Endothelial cell of umbilical vein (primary cell): Measurements from ENCODE around the gene ZNF438. TPM values are rescaled to one million over a fixed set of nuclear protein-coding genes. Genes with fewer than 3 reads are reported as not detected.

ENCODE experiments used
- BruUV-seq: library from RNA; stranded (reverse); fragments of 400-500 nt; replicated peaks from 2 replicates; lab custom pipeline; 2021; lab: Mats Ljungman, UMichigan
- CTCF ChIA-PET: fragments of 300-600, 350-600 bp; sonication (Branson Sonifier 250); formaldehyde crosslinking; loops from one replicate; lab custom pipeline; 2021; ENCODE audit warnings: antibody characterized with exemption, inconsistent platforms; lab: Charles Lee
- POLR2A ChIA-PET: fragments of 300-600, 350-600 bp; sonication (Branson Sonifier 250); formaldehyde crosslinking; loops from one replicate; lab custom pipeline; 2021; ENCODE audit warnings: antibody characterized with exemption, inconsistent platforms; lab: Charles Lee
- DNase-seq: peaks from one replicate; pipeline ENCODE4 v3.0.0-alpha.2; 2011; ENCODE audit warnings: low read depth, low spot score
- FAIRE-seq: peaks from 2 replicates; lab custom pipeline; 2011; peaks lifted over from hg19 to GRCh38; lab: Jason Lieb, UNC
- H2AFZ ChIP-seq: 2 replicates; pipeline ENCODE4 v1.6.0; 2012; ENCODE audit warnings: low read depth, low read length, control low read depth, inconsistent platforms
- H3K27ac ChIP-seq: 2 replicates; pipeline ENCODE4 v1.5.1; 2011; ENCODE audit warnings: low read depth, mild to moderate bottlenecking, control low read depth, low read length, moderate library complexity; ENCODE audit not compliant: insufficient read depth
- H3K27me3 ChIP-seq, 2 experiments: 2 replicates each; pipeline versions ENCODE4 v1.6.0 to v1.6.1; 2011; ENCODE audit warnings: low read length in 2 of 2, mixed read lengths in 1 of 2; ENCODE audit not compliant: control insufficient read depth in 2 of 2, insufficient read depth in 2 of 2
- H3K36me3 ChIP-seq, 2 experiments: 2 replicates in 1 of 2; 3 replicates in 1 of 2; pipeline ENCODE4 v1.5.1; 2011; ENCODE audit warnings: low read length in 2 of 2, mild to moderate bottlenecking in 1 of 2, moderate library complexity in 1 of 2; ENCODE audit not compliant: control insufficient read depth in 2 of 2, insufficient read depth in 2 of 2; ENCODE audit errors: extremely low read depth in 1 of 2
- H3K4me1 ChIP-seq: 3 replicates; pipeline ENCODE4 v1.5.1; 2011; ENCODE audit warnings: mild to moderate bottlenecking, low read length; ENCODE audit not compliant: control insufficient read depth, insufficient read depth; ENCODE audit errors: extremely low read depth
- H3K4me2 ChIP-seq: 2 replicates; pipeline ENCODE4 v1.6.1; 2011; ENCODE audit warnings: low read length, control low read depth, mixed read lengths; ENCODE audit not compliant: insufficient read depth
- H3K4me3 ChIP-seq, 3 experiments: fragments of 200-600 bp in 1 of 3; sonication (generic), shearing (Covaris generic) in 1 of 3; replicated peaks in 1 of 3; 2 replicates each; pipeline ENCODE4 v1.5.1; 2011 to 2016; ENCODE audit warnings: control low read depth in 3 of 3, low read length in 3 of 3, mild to moderate bottlenecking in 2 of 3, inconsistent platforms in 1 of 3, low read depth in 1 of 3, moderate library complexity in 1 of 3; ENCODE audit not compliant: insufficient read depth in 1 of 3
- H3K79me2 ChIP-seq: 2 replicates; pipeline ENCODE4 v1.6.0; 2012; ENCODE audit warnings: low read length, inconsistent platforms; ENCODE audit not compliant: control insufficient read depth, insufficient read depth
- H3K9ac ChIP-seq: replicated peaks from 2 replicates; pipeline ENCODE3; 2011; ENCODE audit warnings: low read length, control low read depth; ENCODE audit not compliant: insufficient read depth; ENCODE audit errors: extremely low read depth
- H3K9me1 ChIP-seq: replicated peaks from 3 replicates; pipeline ENCODE4 v1.6.0; 2011; ENCODE audit warnings: mild to moderate bottlenecking, low read length; ENCODE audit not compliant: control insufficient read depth, insufficient read depth; ENCODE audit errors: extremely low read depth
- H3K9me3 ChIP-seq: replicated peaks from 2 replicates; pipeline ENCODE4 v1.5.1; 2012; ENCODE audit warnings: low read length, inconsistent platforms; ENCODE audit not compliant: control insufficient read depth, insufficient read depth
- H4K20me1 ChIP-seq: replicated peaks from 2 replicates; pipeline ENCODE3; 2011; ENCODE audit warnings: mild to moderate bottlenecking, low read length; ENCODE audit not compliant: control insufficient read depth, insufficient read depth; ENCODE audit errors: extremely low read depth
- EZH2 ChIP-seq: IDR thresholded peaks from 2 replicates; pipeline ENCODE4 v1.6.1; 2012; ENCODE audit warnings: borderline replicate concordance, low read depth, mild to moderate bottlenecking, moderate library complexity, low read length, inconsistent platforms; ENCODE audit not compliant: severe bottlenecking
- FOS ChIP-seq: IDR thresholded peaks from 2 replicates; pipeline ENCODE4 v1.6.1; 2011; ENCODE audit warnings: mild to moderate bottlenecking, low read length, moderate library complexity, borderline replicate concordance; ENCODE audit not compliant: insufficient read depth
- GATA2 ChIP-seq: IDR thresholded peaks from 2 replicates; pipeline ENCODE4 v1.7.0; 2011; ENCODE audit warnings: low read depth, mild to moderate bottlenecking, moderate library complexity, mixed read lengths, low read length; ENCODE audit not compliant: insufficient read length, insufficient read depth
- JUN ChIP-seq: IDR thresholded peaks from 2 replicates; pipeline ENCODE4 v1.6.1; 2011; ENCODE audit warnings: borderline replicate concordance, low read depth; ENCODE audit not compliant: insufficient read length, insufficient read depth
- MYC ChIP-seq: IDR thresholded peaks from one replicate; pipeline ENCODE4 v1.6.1; 2011; ENCODE audit warnings: mild to moderate bottlenecking, low read depth, low read length
- POLR2A ChIP-seq: IDR thresholded peaks from 2 replicates; pipeline ENCODE4 v1.6.1; 2012; ENCODE audit warnings: low read depth, mild to moderate bottlenecking, control low read depth, low read length
- POLR2AphosphoS5 ChIP-seq: IDR thresholded peaks from 2 replicates; pipeline ENCODE4 v1.6.1; 2012; ENCODE audit warnings: low read depth, mild to moderate bottlenecking, control low read depth, low read length, moderate library complexity; ENCODE audit not compliant: insufficient read depth
- dilution Hi-C: fragments of 300-500 bp; cut with MboI; formaldehyde crosslinking; loops from one replicate; pipeline ENCODE4 v1.15.0; 2019; ENCODE audit warnings: low sequenced_read_pairs; ENCODE audit not compliant: extremely low pct_ligation_motif_present
- intact Hi-C: fragments of 100-400 bp; cut with micrococcal nuclease; formaldehyde crosslinking; loops from one replicate; pipeline ENCODE4 v1.10.0; 2022
- polyA plus RNA-seq, 4 experiments: library from polyadenylated mRNA; depleted of rRNA in 3 of 4; stranded (reverse) in 3 of 4; unstranded in 1 of 4; fragments of >200 nt; gene quantifications; 2 replicates each; pipeline versions ENCODE4 v1.2.1 to v1.2.3, GENCODE V29; 2011 to 2012; ENCODE audit warnings: missing spikeins in 1 of 4
- total RNA-seq: library from RNA; stranded (reverse); gene quantifications from 2 replicates; pipeline ENCODE4 v1.2.3, GENCODE V29; 2021
- TF ChIP-seq, protein P1 (sequence below), 2 donors: IDR thresholded peaks; 1 replicate in 1 of 2; 2 replicates in 1 of 2; pipeline ENCODE4 v1.5.1; 2011; ENCODE audit warnings: low read length in 2 of 2, mild to moderate bottlenecking in 2 of 2, moderate library complexity in 2 of 2, control low read depth in 1 of 2, inconsistent platforms in 1 of 2, low read depth in 1 of 2; ENCODE audit not compliant: insufficient read depth in 1 of 2; ENCODE audit errors: extremely low read depth in 1 of 2
- TF ChIP-seq, protein P2 (sequence below): IDR thresholded peaks from 2 replicates; pipeline ENCODE4 v1.6.1; 2011; ENCODE audit not compliant: insufficient read depth, insufficient read length

The ZNF438 gene
- total and polyA plus RNA-seq, 2 donors (not counting 3 experiments of a cell fraction or from before 2014, with no cell fraction given) = 7.2 to 15.1 TPM

DNA sequence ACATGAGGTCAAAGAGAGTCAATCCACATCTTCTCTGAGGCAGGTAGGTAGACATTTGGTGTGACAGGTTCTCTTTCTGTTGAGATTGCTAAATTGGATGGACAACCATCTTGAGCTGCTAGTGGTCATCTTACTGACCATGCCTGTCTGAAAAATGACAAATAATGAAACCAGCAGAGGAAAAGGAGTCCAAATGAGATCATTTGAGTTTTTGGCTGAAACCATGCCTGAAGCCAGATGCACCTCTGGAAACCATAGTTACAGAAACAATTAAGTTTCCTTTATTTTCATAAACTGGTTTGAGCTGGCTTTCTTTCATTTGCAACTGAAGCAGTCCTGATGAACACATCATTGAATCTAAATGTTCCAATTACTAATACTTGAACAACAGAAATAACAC, 100.6 kb downstream of the ZNF438 start:
- Histone ChIP-seq H3K4me3 (no peak overlapping the region), H3K9me3 (no peaks in the 10 kb centered on the region), H3K27me3 (no peaks in the 10 kb centered on the region), H3K36me3 (peaks cover 0 to 2% of the 10 kb centered on the region in 2 experiments), H3K79me2 (no peaks in the 10 kb centered on the region), H3K9ac (no peak overlapping the region), H2AFZ (no peak overlapping the region), H4K20me1 (no peaks in the 10 kb centered on the region), H3K27ac (no peak overlapping the region), H3K9me1 (no peaks in the 10 kb centered on the region), H3K4me1 (no peaks in the 10 kb centered on the region), H3K4me2 (no peak overlapping the region)
- intact Hi-C loops = no loop called here
- no TSS peak for BruUV-seq
- DNase-seq = no peak
- ChIA-PET CTCF (no interaction called here), POLR2A (no interaction called here)
- no peak for FAIRE-seq
- dilution Hi-C loops = no loop called here
- TF ChIP-seq MYC (no peak), POLR2AphosphoS5 (no peak), EZH2 (no peak)

DNA sequence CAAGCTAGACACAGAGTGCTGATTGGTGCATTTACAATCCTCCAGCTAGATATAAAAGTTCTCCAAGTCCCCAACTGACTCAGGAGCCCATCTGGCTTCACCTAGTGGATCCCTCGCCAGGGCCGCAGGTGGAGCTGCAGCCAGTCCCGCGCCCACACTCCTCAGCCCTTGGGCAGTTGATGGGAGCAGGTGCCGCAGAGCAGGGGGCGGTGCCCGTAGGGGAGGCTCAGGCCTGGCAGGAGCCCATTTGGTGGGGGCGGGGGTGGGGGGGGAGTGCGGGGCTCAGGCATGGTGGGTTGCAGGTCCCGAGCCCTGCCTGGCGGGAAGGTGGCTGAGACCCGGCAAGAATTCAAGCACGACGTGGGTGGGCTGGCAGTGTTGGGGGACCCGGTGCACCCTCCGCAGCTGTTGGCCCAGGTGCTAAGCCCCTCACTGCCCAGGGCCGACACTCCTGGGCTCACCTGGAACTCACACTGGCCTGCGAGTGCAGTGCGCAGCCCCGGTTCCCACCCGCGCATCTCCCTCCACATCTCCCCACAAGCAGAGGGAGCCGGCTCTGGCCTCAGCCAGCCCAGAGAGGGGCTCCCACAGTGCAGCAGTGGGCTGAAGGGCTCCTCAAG, 101.7 kb downstream of the ZNF438 start:
- dilution Hi-C loops (no loop called here), intact Hi-C loops (no loop called here)
- H3K79me2 ChIP-seq = no peaks in the 10 kb centered on the region
- ChIA-PET CTCF (no interaction called here), POLR2A (no interaction called here)
- no peaks in the 10 kb centered on the region for H4K20me1 ChIP-seq
- peaks cover 0 to 2% of the 10 kb centered on the region in 2 experiments for H3K36me3 ChIP-seq
- H3K4me1 ChIP-seq = no peaks in the 10 kb centered on the region
- no peak for FAIRE-seq
- no peak for DNase-seq
- H3K9ac ChIP-seq = no peak overlapping the region
- no TSS peak for BruUV-seq
- no peak overlapping the region for H3K4me3 ChIP-seq
- TF ChIP-seq JUN (no peak), FOS (no peak), MYC (no peak), GATA2 (no peak), EZH2 (no peak), POLR2AphosphoS5 (no peak), POLR2A (no peak)
- TF ChIP-seq, protein P1, sequence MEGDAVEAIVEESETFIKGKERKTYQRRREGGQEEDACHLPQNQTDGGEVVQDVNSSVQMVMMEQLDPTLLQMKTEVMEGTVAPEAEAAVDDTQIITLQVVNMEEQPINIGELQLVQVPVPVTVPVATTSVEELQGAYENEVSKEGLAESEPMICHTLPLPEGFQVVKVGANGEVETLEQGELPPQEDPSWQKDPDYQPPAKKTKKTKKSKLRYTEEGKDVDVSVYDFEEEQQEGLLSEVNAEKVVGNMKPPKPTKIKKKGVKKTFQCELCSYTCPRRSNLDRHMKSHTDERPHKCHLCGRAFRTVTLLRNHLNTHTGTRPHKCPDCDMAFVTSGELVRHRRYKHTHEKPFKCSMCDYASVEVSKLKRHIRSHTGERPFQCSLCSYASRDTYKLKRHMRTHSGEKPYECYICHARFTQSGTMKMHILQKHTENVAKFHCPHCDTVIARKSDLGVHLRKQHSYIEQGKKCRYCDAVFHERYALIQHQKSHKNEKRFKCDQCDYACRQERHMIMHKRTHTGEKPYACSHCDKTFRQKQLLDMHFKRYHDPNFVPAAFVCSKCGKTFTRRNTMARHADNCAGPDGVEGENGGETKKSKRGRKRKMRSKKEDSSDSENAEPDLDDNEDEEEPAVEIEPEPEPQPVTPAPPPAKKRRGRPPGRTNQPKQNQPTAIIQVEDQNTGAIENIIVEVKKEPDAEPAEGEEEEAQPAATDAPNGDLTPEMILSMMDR (IDR thresholded peaks at IDR 0.05; ENCODE audit: extremely low read depth in 1 of 2, insufficient read depth in 1 of 2, low read depth in 1 of 2, low read length in 2 of 2) = no peak
- TF ChIP-seq, protein P2, sequence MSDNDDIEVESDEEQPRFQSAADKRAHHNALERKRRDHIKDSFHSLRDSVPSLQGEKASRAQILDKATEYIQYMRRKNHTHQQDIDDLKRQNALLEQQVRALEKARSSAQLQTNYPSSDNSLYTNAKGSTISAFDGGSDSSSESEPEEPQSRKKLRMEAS = no peak
- no peak overlapping the region for H3K27ac ChIP-seq
- no peaks in the 10 kb centered on the region for H3K9me1 ChIP-seq
- no peak overlapping the region for H2AFZ ChIP-seq
- no peak overlapping the region for H3K4me2 ChIP-seq
- no peaks in the 10 kb centered on the region for H3K27me3 ChIP-seq
- H3K9me3 ChIP-seq = no peaks in the 10 kb centered on the region
